ENCODE data around the gene CPNE1. TPM values are rescaled to one million over a fixed set of nuclear protein-coding genes. Genes with fewer than 3 reads are reported as not detected.

The CPNE1 gene
- total and polyA plus RNA-seq, 10 of the 15 experiments (the other 5 are each of a cell fraction or from before 2014, with no cell fraction given) = 84.9 to 209 (median 146) TPM

DNA sequence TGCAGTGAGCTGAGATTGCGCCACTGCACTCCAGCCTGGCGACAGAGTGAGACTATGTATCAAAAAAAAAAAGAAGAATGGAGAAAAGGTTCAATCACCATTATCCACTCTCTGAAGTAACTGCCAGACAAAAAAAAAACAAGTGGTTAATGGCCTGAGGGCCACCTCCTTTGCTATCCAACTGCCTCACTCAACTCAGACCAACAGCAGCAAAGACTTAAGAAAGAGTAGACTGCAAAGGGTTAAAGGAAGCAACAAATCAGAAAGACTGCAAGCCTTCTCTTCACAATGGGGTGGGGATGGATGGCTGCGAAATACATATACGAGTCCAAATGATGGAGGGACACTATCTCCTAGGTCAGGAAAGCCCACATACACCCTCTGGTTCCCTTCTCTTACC, 31.3 kb upstream of the CPNE1 start:
- no peak for DNase-seq (ENCODE audit: low read depth, low spot score)
- no peak overlapping the region for H3K4me2 ChIP-seq (ENCODE audit: control insufficient read depth, insufficient read depth)
- 97% methylated on average over 4 of the region's 4 CpGs for WGBS (ENCODE audit: insufficient coverage, insufficient replicate concordance, low lambda C conversion rate, missing lambda C conversion rate)
- POLR2A ChIA-PET = no interaction called here
- SMC1A ChIA-PET (ENCODE audit: uncharacterized antibody, unreplicated experiment) = no interaction called here
- in situ Hi-C loops (cut with MboI) = no loop called here
- no peak overlapping the region for H2AFZ ChIP-seq (ENCODE audit: control insufficient read depth, low read depth, low read length)
- no peaks in the 10 kb centered on the region; a peak in 2 of 4 replicates for H3K36me3 ChIP-seq (ENCODE audit: control insufficient read depth in 2 of 2, insufficient read depth in 2 of 2, low read length in 1 of 2)
- no peak for FAIRE-seq
- no TSS peak for BruUV-seq (replicated peaks)
- RAD21 ChIA-PET (ENCODE audit: unreplicated experiment) = no interaction called here
- peaks cover 11% of the 10 kb centered on the region; the same call in 1 of the 2 replicates for H3K4me1 ChIP-seq (ENCODE audit: control insufficient read depth, insufficient read depth, low read length)
- H3K27ac ChIP-seq (ENCODE audit: control insufficient read depth, insufficient read depth) = no peak overlapping the region
- CTCF ChIA-PET = interaction anchor here (1.6 kb wide), 1 partner anchor 232 kb away, joined by 3 read pairs; no protein-coding TSS in a partner anchor
- no peak overlapping the region for H3K4me3 ChIP-seq
- H3K9ac ChIP-seq (ENCODE audit: control insufficient read depth, insufficient read depth, low read length) = no peak overlapping the region
- ATAC-seq = no peak
- no peaks in the 10 kb centered on the region for H3K9me3 ChIP-seq (replicated peaks; ENCODE audit: control insufficient read depth, insufficient read depth, low read length)
- intact Hi-C loops (cut with micrococcal nuclease; ENCODE audit: unreplicated experiment) = loop anchor here (5.0 kb wide), 1 partner anchor 94 kb away; no protein-coding TSS in a partner anchor
- no peaks in the 10 kb centered on the region for H3K27me3 ChIP-seq (replicated peaks in 1 of 2; ENCODE audit: control insufficient read depth in 2 of 2, insufficient read depth in 2 of 2, low read length in 1 of 2)
- no peaks in the 10 kb centered on the region for H4K20me1 ChIP-seq (ENCODE audit: control insufficient read depth, insufficient read depth)
- peaks cover 25% of the 10 kb centered on the region for H3K79me2 ChIP-seq (ENCODE audit: control insufficient read depth, insufficient read depth, low read length)
- TF ChIP-seq RUNX3 (IDR thresholded peaks at IDR 0.05; ENCODE audit: low read length) (no peak), NBN (IDR thresholded peaks at IDR 0.05) (no peak), ZNF384 (IDR thresholded peaks at IDR 0.05; ENCODE audit: borderline replicate concordance, low read depth, low read length) (no peak), EGR1 (IDR thresholded peaks at IDR 0.05; ENCODE audit: borderline replicate concordance in 1 of 2, low read depth in 2 of 2, low read length in 2 of 2) (no peak), LARP7 (IDR thresholded peaks at IDR 0.05) (no peak), HCFC1 (IDR thresholded peaks at IDR 0.05; ENCODE audit: low read length) (no peak), HSF1 (IDR thresholded peaks at IDR 0.05; ENCODE audit: low read depth, low read length) (no peak), KAT2A (conservative IDR thresholded peaks at IDR 0.05; ENCODE audit: control insufficient read depth, low read depth, low read length) (no peak), ELK1 (IDR thresholded peaks at IDR 0.05; ENCODE audit: low read depth, low read length) (no peak), ZZZ3 (IDR thresholded peaks at IDR 0.05; ENCODE audit: control insufficient read depth, insufficient read length, low read depth) (no peak), CEBPB (IDR thresholded peaks at IDR 0.05; ENCODE audit: borderline replicate concordance in 1 of 2, low read depth in 2 of 2, low read length in 2 of 2) (no peak), CUX1 (IDR thresholded peaks at IDR 0.05; ENCODE audit: insufficient replicate concordance, low read depth, low read length) (no peak)
- TF ChIP-seq, protein P1, sequence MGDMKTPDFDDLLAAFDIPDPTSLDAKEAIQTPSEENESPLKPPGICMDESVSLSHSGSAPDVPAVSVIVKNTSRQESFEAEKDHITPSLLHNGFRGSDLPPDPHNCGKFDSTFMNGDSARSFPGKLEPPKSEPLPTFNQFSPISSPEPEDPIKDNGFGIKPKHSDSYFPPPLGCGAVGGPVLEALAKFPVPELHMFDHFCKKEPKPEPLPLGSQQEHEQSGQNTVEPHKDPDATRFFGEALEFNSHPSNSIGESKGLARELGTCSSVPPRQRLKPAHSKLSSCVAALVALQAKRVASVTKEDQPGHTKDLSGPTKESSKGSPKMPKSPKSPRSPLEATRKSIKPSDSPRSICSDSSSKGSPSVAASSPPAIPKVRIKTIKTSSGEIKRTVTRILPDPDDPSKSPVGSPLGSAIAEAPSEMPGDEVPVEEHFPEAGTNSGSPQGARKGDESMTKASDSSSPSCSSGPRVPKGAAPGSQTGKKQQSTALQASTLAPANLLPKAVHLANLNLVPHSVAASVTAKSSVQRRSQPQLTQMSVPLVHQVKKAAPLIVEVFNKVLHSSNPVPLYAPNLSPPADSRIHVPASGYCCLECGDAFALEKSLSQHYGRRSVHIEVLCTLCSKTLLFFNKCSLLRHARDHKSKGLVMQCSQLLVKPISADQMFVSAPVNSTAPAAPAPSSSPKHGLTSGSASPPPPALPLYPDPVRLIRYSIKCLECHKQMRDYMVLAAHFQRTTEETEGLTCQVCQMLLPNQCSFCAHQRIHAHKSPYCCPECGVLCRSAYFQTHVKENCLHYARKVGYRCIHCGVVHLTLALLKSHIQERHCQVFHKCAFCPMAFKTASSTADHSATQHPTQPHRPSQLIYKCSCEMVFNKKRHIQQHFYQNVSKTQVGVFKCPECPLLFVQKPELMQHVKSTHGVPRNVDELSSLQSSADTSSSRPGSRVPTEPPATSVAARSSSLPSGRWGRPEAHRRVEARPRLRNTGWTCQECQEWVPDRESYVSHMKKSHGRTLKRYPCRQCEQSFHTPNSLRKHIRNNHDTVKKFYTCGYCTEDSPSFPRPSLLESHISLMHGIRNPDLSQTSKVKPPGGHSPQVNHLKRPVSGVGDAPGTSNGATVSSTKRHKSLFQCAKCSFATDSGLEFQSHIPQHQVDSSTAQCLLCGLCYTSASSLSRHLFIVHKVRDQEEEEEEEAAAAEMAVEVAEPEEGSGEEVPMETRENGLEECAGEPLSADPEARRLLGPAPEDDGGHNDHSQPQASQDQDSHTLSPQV (IDR thresholded peaks at IDR 0.05) = no peak

All from GM12878 (cell line).